BJ (cell line): ENCODE results near the gene SELE. TPM values are rescaled to one million over a fixed set of nuclear protein-coding genes. Genes with fewer than 3 reads are reported as not detected.
"Not testable (repeated sequence)": the region's sequence is repeated elsewhere in the genome, so short reads cannot be mapped to it uniquely, and the experiment has no call there.

Source experiments
- CTCF ChIA-PET: fragments of 350-600 bp; formaldehyde crosslinking; extraction: SDS; loops from one replicate; lab custom pipeline; 2021; ENCODE audit warnings: antibody characterized with exemption, inconsistent platforms; lab: Yijun Ruan, JAX
- POLR2A ChIA-PET: fragments of 300-600 bp; sonication (Branson Sonifier 250); formaldehyde crosslinking; extraction: SDS; loops from one replicate; lab custom pipeline; 2021; ENCODE audit warnings: antibody characterized with exemption; lab: Charles Lee
- DNase-seq: peaks from one replicate; pipeline ENCODE4 v3.0.0-alpha.2; 2011; ENCODE audit warnings: low read depth
- H3K27me3 ChIP-seq: 2 replicates; pipeline ENCODE4 v1.6.0; 2011; ENCODE audit warnings: low read length; ENCODE audit not compliant: control insufficient read depth, insufficient read depth
- H3K36me3 ChIP-seq: 2 replicates; pipeline ENCODE4 v1.5.1; 2011; ENCODE audit warnings: low read length; ENCODE audit not compliant: control insufficient read depth, insufficient read depth
- H3K4me3 ChIP-seq: 2 replicates; pipeline ENCODE4 v1.5.1; 2011; ENCODE audit warnings: low read depth, mild to moderate bottlenecking, control low read depth, low read length
- CTCF ChIP-seq: IDR thresholded peaks from 2 replicates; pipeline ENCODE4 v1.5.1; 2011; ENCODE audit warnings: low read depth, mild to moderate bottlenecking, control low read depth, inconsistent platforms, low read length, moderate library complexity; ENCODE audit not compliant: insufficient read depth
- polyA plus RNA-seq: library from polyadenylated mRNA; depleted of rRNA; stranded (reverse); fragments of >200 nt; gene quantifications from 2 replicates; pipeline ENCODE4 v1.2.3, GENCODE V29; 2011

The SELE gene
- polyA plus RNA-seq, 1 experiment = not detected

- Histone ChIP-seq H3K36me3 (no peaks in the 10 kb centered on the region), H3K27me3 (no peaks in the 10 kb centered on the region), H3K4me3 (no peak overlapping the region)
- POLR2A ChIA-PET = no interaction called here
- TF ChIP-seq CTCF = no peak
- no peak for DNase-seq
- CTCF ChIA-PET = no interaction called here
Observed at GRCh38 chr1:169683661-169684060, 50.2 kb downstream of the SELE start.

DNA sequence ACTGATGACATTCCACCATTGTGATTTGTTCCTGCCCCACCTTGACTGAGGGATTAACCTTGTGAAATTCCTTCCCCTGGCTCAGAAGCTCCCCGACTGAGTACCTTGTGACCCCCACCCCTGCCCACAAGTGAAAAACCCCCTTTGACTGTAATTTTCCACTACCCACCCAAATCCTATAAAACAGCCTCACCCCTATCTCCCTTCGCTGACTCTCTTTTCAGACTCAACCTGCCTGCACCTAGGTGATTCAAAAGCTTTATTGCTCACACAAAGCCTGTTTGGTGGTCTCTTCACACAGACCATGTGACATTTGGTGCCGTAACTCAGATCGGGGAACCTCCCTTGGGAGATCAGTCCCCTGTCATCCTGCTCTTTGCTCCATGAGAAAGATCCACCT, 50.7 kb downstream of the SELE start:
- POLR2A ChIA-PET, H3K36me3 ChIP-seq, DNase-seq, H3K27me3 ChIP-seq, CTCF ChIA-PET, H3K4me3 ChIP-seq: not testable (repeated sequence)

GRCh38 chr1:169682071-169682470, 51.8 kb downstream of the SELE start:
- ChIA-PET POLR2A (no interaction called here), CTCF (no interaction called here)
- Histone ChIP-seq H3K36me3 (no peaks in the 10 kb centered on the region), H3K4me3 (no peak overlapping the region), H3K27me3 (no peaks in the 10 kb centered on the region)
- no peak for TF ChIP-seq CTCF
- no peak for DNase-seq

GRCh38 chr1:169681140-169681539, 52.7 kb downstream of the SELE start:
- no peak for DNase-seq
- CTCF ChIA-PET = no interaction called here
- TF ChIP-seq CTCF = no peak
- POLR2A ChIA-PET = no interaction called here
- H3K27me3 ChIP-seq = no peaks in the 10 kb centered on the region
- no peak overlapping the region for H3K4me3 ChIP-seq
- no peaks in the 10 kb centered on the region for H3K36me3 ChIP-seq

- Histone ChIP-seq H3K36me3 (no peaks in the 10 kb centered on the region), H3K27me3 (no peaks in the 10 kb centered on the region), H3K4me3 (no peak overlapping the region)
- TF ChIP-seq CTCF = no peak
- POLR2A ChIA-PET = no interaction called here
- CTCF ChIA-PET = interaction anchor here (0.6 to 0.7 kb wide), 2 partner anchors 21 to 129 kb away, joined by 3 to 4 read pairs; no protein-coding TSS in a partner anchor
- DNase-seq = no peak
Observed at GRCh38 chr1:169680377-169681019, 53.4 kb downstream of the SELE start.

DNA sequence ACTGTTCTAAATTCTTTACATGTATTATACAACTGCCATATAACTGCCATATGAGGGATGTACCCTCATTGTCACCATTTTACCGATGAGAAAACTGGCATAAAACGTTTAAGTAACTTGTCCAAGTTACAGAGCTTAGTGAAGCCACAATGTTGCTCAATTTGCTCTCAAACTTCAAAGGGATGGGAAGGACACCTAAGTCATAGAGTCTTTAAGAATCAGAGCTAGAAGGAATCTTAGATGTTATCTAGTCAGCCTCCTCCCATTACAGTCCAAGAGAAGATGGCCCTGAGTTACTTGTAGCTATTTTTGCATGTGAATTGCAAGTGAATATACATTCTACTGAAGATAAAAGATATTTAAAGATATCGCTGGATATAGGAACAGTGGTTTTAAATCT, 54.2 kb downstream of the SELE start:
- CTCF ChIA-PET = no interaction called here
- no peak for TF ChIP-seq CTCF
- H3K36me3 ChIP-seq = no peaks in the 10 kb centered on the region

More for the DNA sequence above, 54.2 kb downstream of the SELE start:
- no peak for DNase-seq
- H3K27me3 ChIP-seq = no peaks in the 10 kb centered on the region
- no peak overlapping the region for H3K4me3 ChIP-seq
- POLR2A ChIA-PET = no interaction called here
